Tibial nerve (tissue), 4 donors: ENCODE results near the gene ARMH4. TPM values are rescaled to one million over a fixed set of nuclear protein-coding genes. Genes with fewer than 3 reads are reported as not detected.

Experiments
- DNase-seq, 2 donors: peaks; one replicate each; pipeline ENCODE4 v3.0.0-alpha.2; 2019; ENCODE audit warnings: low spot score in 2 of 2
- H3K27ac ChIP-seq, 4 donors: fragments of 200-600 bp; sonication (generic) in 3 of 4; one replicate each; pipeline ENCODE4 v1.5.1; 2017 to 2019; ENCODE audit warnings: mild to moderate bottlenecking in 1 of 4
- H3K27me3 ChIP-seq, 2 donors: fragments of 200-600 bp; sonication (generic) in 1 of 2; one replicate each; pipeline versions ENCODE4 v1.5.1 to v1.6.0; 2017 to 2019
- H3K36me3 ChIP-seq, 3 donors: fragments of 200-600 bp; sonication (generic); one replicate each; pipeline ENCODE4 v1.5.1; 2018 to 2019
- H3K4me1 ChIP-seq, 4 donors: fragments of 200-600 bp; sonication (generic) in 3 of 4; one replicate each; pipeline ENCODE4 v1.5.1; 2017 to 2019
- H3K4me3 ChIP-seq, 4 donors: fragments of 200-600 bp; sonication (generic) in 3 of 4; one replicate each; pipeline ENCODE4 v1.5.1; 2017 to 2019; ENCODE audit warnings: mild to moderate bottlenecking in 1 of 4, moderate library complexity in 1 of 4
- H3K9me3 ChIP-seq, 4 donors: fragments of 200-600 bp; sonication (generic) in 3 of 4; one replicate each; pipeline ENCODE4 v1.5.1; 2017 to 2019
- EP300 ChIP-seq, 2 donors: sonication (generic); formaldehyde crosslinking; IDR thresholded peaks; one replicate each; pipeline ENCODE4 v1.6.1; 2017; ENCODE audit warnings: antibody characterized with exemption in 2 of 2, mild to moderate bottlenecking in 1 of 2
- POLR2A ChIP-seq, 2 donors: fragments of 450-650 bp; IDR thresholded peaks; one replicate each; pipeline ENCODE4 v1.6.1; 2017; ENCODE audit warnings: antibody characterized with exemption in 2 of 2, mild to moderate bottlenecking in 2 of 2, moderate library complexity in 2 of 2
- WGBS, 2 donors: methylation state at CpG; one replicate each; pipeline ENCODE4 v1.1.5; 2018; 5-methylcytosine and 5-hydroxymethylcytosine counted together
- total RNA-seq, 4 donors: library from RNA; depleted of rRNA; stranded (reverse); fragments of >200 nt; gene quantifications; one replicate each; pipeline ENCODE4 v1.1.0, GENCODE V29; 2016
- TF ChIP-seq, protein P1 (sequence below), 5 experiments: fragments of 200-600 bp in 3 of 5; fragments of 450-650 bp in 2 of 5; sonication (generic) in 3 of 5; IDR thresholded peaks; one replicate each; pipeline ENCODE4 v1.5.1; 2016 to 2019; ENCODE audit warnings: antibody characterized with exemption in 5 of 5, mild to moderate bottlenecking in 3 of 5, moderate library complexity in 2 of 5

Gene ARMH4
- total RNA-seq, 4 donors from 2014 or later = 3.6 to 9.0 (median 5.6) TPM

DNA sequence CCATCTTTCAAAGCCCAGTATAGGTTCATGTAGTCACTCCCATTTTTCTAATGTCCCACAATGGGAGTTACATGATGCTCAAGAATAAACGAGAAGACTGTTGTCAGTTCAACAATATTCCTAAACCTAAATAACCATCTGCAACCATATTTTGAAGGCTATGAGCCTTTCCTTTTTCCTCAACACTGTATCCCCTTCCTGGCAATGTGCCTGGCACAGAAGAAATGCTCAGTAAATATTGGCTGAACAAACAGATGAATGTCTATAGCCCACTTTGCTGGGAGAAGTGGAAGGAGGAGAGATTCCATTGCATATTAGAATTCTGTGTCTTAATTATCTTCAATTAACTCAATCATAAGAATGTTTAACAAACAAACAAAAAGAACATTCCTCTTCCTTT, 6.1 kb downstream of the ARMH4 start:
- Histone ChIP-seq H3K4me3 (no peak overlapping the region), H3K36me3 (no peaks in the 10 kb centered on the region), H3K4me1 (peaks cover 0 to 4% (median 0%) of the 10 kb centered on the region in 4 donors), H3K27me3 (no peaks in the 10 kb centered on the region), H3K27ac (no peak overlapping the region), H3K9me3 (no peaks in the 10 kb centered on the region)
- 57 to 60% methylated on average over 1 of the region's 1 CpG for WGBS, 2 donors
- TF ChIP-seq, protein P1, sequence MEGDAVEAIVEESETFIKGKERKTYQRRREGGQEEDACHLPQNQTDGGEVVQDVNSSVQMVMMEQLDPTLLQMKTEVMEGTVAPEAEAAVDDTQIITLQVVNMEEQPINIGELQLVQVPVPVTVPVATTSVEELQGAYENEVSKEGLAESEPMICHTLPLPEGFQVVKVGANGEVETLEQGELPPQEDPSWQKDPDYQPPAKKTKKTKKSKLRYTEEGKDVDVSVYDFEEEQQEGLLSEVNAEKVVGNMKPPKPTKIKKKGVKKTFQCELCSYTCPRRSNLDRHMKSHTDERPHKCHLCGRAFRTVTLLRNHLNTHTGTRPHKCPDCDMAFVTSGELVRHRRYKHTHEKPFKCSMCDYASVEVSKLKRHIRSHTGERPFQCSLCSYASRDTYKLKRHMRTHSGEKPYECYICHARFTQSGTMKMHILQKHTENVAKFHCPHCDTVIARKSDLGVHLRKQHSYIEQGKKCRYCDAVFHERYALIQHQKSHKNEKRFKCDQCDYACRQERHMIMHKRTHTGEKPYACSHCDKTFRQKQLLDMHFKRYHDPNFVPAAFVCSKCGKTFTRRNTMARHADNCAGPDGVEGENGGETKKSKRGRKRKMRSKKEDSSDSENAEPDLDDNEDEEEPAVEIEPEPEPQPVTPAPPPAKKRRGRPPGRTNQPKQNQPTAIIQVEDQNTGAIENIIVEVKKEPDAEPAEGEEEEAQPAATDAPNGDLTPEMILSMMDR (IDR thresholded peaks at IDR 0.05) = no peak
- TF ChIP-seq EP300 (IDR thresholded peaks at IDR 0.05) (no peak), POLR2A (IDR thresholded peaks at IDR 0.05) (no peak)
- no peak for DNase-seq

DNA sequence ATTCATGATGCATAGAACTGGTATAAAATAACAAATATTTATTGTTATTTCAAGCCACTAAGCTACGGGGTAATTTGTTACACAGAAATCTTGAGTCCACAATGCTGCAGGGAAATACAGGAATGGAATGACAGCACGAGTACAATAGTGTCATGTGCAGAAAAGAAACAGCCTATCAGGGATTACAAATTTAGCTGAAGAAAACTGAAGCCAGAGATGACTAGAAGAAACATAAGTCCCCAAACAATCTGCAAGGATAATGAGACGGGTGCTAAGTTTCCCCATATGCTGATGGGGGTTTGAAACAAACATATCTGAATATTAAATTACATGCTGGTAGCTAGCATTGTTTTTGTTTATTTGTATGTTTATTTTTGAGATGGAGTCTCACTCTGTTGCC, 8.9 kb downstream of the ARMH4 start:
- no peak for DNase-seq
- Histone ChIP-seq H3K9me3 (no peaks in the 10 kb centered on the region), H3K4me1 (no peaks in the 10 kb centered on the region), H3K4me3 (no peak overlapping the region), H3K27me3 (no peaks in the 10 kb centered on the region), H3K27ac (no peak overlapping the region), H3K36me3 (peaks cover 0 to 9% (median 0%) of the 10 kb centered on the region in 3 donors)
- TF ChIP-seq EP300 (IDR thresholded peaks at IDR 0.05) (no peak), POLR2A (IDR thresholded peaks at IDR 0.05) (no peak)
- TF ChIP-seq, protein P1 (IDR thresholded peaks at IDR 0.05) = no peak
- 83 to 87% methylated on average over 3 of the region's 3 CpGs for WGBS, 2 donors

DNA sequence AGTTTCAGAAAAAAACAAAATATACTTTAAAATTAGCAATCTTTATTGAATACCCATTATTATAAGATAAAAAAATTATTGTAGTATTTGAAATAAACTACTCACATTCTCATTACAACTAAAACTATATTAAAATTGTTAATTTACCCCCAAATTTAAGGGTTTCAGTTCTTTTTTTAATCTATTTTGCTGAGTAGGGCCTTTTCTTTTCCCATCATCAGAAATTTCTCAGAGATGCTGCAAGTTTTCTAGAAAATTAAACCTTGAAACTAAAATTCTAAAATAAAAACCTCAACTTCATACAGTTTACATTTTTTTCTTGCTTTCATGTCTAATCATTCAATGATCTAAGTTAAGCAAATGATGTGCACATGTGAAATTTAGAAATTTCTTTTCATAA, 10.1 kb downstream of the ARMH4 start:
- no peak for TF ChIP-seq POLR2A (IDR thresholded peaks at IDR 0.05)
- TF ChIP-seq, protein P1 (IDR thresholded peaks at IDR 0.05) = no peak
- TF ChIP-seq EP300 (IDR thresholded peaks at IDR 0.05) = no peak
- H3K4me3 ChIP-seq = no peak overlapping the region
- no peaks in the 10 kb centered on the region for H3K4me1 ChIP-seq
- no peaks in the 10 kb centered on the region for H3K9me3 ChIP-seq
- no peaks in the 10 kb centered on the region for H3K27me3 ChIP-seq
- H3K27ac ChIP-seq = no peak overlapping the region
- no peak for DNase-seq
- peaks cover 0 to 12% (median 0%) of the 10 kb centered on the region in 3 donors for H3K36me3 ChIP-seq

DNA sequence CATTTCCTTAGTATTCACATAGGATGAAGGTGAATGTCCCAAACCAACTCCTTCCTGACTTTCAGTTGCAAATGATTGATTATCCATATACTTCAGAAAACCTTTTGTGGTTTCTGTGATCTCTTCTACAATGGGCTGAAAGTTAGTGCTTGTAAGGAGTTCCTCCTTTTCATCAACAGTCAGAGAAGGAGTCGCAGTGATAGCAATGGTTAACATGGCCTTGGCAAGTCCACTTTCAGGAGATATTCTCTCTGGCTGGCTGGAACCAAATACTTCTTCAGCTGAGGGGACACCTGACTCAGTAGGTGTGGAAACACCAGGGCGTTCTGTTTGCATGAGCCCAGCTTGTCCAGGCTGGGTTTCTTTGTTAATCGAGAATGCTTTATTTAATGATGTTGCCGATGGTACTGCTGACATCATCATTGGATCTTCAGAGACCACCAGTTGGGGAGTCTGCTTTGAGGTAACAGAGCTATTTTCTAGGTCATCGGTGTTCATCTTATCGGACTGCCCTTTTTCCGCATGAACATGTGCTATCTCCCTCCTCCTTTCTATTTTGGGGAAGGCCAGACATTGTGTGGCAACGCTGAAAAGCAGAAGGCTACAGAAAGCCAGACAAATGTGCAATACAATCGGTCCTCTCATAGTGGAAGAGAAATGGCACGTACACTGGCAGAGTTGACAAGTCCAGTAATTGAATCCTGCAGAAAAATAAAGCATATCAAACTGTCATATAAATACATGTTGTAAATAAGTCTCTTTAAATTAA, 13.1 kb downstream of the ARMH4 start:
- Histone ChIP-seq H3K36me3 (peaks cover 0 to 12% (median 0%) of the 10 kb centered on the region in 3 donors), H3K4me3 (no peak overlapping the region), H3K9me3 (no peaks in the 10 kb centered on the region), H3K4me1 (no peaks in the 10 kb centered on the region), H3K27me3 (no peaks in the 10 kb centered on the region), H3K27ac (no peak overlapping the region)
- 70 to 73% methylated on average over 10 of the region's 10 CpGs for WGBS, 2 donors
- no peak for DNase-seq
- TF ChIP-seq, protein P1 (IDR thresholded peaks at IDR 0.05) = no peak
- TF ChIP-seq POLR2A (IDR thresholded peaks at IDR 0.05) = no peak
- no peak for TF ChIP-seq EP300 (IDR thresholded peaks at IDR 0.05)

DNA sequence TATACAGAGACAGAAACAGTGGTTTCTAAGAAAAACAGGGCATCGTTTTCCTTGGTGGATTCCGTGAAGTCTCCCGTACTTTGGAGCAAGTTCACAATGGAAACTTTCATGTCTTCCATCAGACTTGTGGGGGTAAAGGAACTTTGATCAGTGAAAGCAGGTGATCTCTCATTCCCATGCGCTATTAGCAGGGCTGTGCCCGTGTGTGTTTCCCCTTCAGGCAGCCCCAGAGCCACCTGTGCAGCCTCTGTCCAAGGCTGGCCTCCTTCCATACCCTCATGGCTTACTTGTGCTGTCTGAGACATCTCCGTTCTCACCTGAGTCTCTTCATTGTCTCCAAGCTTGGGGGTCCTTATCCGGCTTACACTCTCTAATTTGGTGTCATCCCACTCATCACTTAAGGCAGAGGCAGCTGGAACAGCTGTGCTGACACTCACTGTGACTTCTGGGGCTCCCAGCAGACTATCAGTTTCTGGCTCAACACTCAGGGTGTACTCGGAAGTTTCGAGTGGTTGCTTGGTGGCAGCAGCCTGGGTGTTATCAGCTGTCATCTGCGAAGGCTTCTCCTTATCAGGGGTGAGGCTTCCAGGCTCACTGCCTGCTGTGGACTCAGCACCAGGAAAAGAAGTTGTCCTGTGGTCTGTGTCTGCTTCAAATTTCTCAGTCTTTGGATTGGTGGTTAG, 13.8 kb downstream of the ARMH4 start:
- no peaks in the 10 kb centered on the region for H3K9me3 ChIP-seq
- DNase-seq = no peak
- H3K27me3 ChIP-seq = no peaks in the 10 kb centered on the region
- WGBS, 2 donors = 83 to 91% methylated on average over 10 of the region's 10 CpGs
- H3K4me1 ChIP-seq = no peaks in the 10 kb centered on the region
- H3K4me3 ChIP-seq = no peak overlapping the region
- H3K27ac ChIP-seq = no peak overlapping the region
- peaks cover 0 to 12% (median 0%) of the 10 kb centered on the region in 3 donors for H3K36me3 ChIP-seq
- no peak for TF ChIP-seq EP300 (IDR thresholded peaks at IDR 0.05)
- TF ChIP-seq, protein P1 (IDR thresholded peaks at IDR 0.05) = no peak
- no peak for TF ChIP-seq POLR2A (IDR thresholded peaks at IDR 0.05)
